ENCODE results near the gene SLC16A11. TPM values are rescaled to one million over a fixed set of nuclear protein-coding genes. Genes with fewer than 3 reads are reported as not detected.

Gene SLC16A11
- total and polyA plus RNA-seq, 2 experiments from 2014 or later = 0.93 to 2.4 TPM

DNA sequence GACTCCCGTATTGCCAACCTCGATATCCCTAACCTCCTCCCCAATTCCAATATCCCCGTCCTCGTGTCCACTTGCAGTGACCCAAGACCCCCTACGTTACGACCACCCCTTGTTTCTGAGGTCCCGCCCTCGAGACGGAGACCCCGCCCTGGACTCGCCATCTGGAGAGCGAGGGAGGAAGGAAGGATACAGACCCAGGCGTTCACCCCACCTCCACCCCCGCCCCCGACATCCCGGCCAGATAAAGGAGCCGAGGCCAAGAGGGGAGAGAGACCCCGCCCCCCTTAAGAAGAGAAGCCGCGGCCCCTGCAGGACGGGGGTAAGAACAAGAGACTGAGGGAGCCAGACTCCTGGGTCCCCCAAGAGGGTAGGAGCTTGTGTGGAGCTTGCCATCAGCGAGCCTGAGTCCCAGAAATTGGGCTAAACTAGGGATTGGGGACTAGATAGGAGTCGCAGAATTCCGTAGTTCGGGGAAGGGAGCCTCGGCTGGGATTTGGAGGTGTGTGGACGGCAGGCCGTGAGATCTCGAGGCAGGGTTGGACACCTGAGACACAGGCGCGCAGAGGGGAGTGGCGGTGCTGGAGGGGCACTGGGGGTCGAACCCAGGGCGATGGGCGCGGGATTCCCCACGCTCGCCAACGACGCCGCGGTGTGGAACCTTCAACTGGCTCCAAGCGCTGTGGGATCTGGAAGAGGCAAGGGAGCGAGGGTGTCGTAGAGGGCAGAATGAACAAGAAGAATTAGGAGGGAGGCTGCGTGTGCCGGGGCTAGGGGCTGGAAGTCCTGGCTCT is 20.9 kb downstream of the SLC16A11 start, which contains the start of gene BCL6B:
BCL6B (plus strand) TSS at position 270 of the 791 bp plus-strand sequence. CDS start 622 bp downstream, outside the sequence.
- H3K4me1 ChIP-seq (ENCODE audit: insufficient read depth) = peaks cover 7% of the 10 kb centered on the region
- no peak within 1 kb of the TSS for H3K4me3 ChIP-seq
- H3K36me3 ChIP-seq (replicated peaks; ENCODE audit: insufficient read depth, low read depth) = no peaks in the 10 kb centered on the region
- H4K20me1 ChIP-seq (ENCODE audit: insufficient read depth, poor library complexity, severe bottlenecking) = no peaks in the 10 kb centered on the region
- peak within 1 kb of the TSS; percentile 69 for H2AFZ ChIP-seq
- H3K9me3 ChIP-seq (ENCODE audit: low read depth) = no peaks in the 10 kb centered on the region
- peak within 1 kb of the TSS; percentile 69 for H3K4me2 ChIP-seq
- DNase-seq (ENCODE audit: low spot score) = no peak
- 11% methylated on average over 44 of the region's 47 CpGs for WGBS (ENCODE audit: low lambda C conversion rate, missing lambda C conversion rate)
- H3K9me2 ChIP-seq (replicated peaks; ENCODE audit: insufficient read depth) = no peaks in the 10 kb centered on the region
- H3K27ac ChIP-seq = no peak within 1 kb of the TSS
- peak; percentile 68 for TF ChIP-seq EZH2 (IDR thresholded peaks at IDR 0.05; ENCODE audit: borderline replicate concordance)
- TF ChIP-seq, protein P1, sequence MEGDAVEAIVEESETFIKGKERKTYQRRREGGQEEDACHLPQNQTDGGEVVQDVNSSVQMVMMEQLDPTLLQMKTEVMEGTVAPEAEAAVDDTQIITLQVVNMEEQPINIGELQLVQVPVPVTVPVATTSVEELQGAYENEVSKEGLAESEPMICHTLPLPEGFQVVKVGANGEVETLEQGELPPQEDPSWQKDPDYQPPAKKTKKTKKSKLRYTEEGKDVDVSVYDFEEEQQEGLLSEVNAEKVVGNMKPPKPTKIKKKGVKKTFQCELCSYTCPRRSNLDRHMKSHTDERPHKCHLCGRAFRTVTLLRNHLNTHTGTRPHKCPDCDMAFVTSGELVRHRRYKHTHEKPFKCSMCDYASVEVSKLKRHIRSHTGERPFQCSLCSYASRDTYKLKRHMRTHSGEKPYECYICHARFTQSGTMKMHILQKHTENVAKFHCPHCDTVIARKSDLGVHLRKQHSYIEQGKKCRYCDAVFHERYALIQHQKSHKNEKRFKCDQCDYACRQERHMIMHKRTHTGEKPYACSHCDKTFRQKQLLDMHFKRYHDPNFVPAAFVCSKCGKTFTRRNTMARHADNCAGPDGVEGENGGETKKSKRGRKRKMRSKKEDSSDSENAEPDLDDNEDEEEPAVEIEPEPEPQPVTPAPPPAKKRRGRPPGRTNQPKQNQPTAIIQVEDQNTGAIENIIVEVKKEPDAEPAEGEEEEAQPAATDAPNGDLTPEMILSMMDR (IDR thresholded peaks at IDR 0.05; ENCODE audit: poor library complexity) = no peak
- H3K79me2 ChIP-seq = no peaks in the 10 kb centered on the region
- peaks cover 15% of the 10 kb centered on the region for H3K27me3 ChIP-seq

DNA sequence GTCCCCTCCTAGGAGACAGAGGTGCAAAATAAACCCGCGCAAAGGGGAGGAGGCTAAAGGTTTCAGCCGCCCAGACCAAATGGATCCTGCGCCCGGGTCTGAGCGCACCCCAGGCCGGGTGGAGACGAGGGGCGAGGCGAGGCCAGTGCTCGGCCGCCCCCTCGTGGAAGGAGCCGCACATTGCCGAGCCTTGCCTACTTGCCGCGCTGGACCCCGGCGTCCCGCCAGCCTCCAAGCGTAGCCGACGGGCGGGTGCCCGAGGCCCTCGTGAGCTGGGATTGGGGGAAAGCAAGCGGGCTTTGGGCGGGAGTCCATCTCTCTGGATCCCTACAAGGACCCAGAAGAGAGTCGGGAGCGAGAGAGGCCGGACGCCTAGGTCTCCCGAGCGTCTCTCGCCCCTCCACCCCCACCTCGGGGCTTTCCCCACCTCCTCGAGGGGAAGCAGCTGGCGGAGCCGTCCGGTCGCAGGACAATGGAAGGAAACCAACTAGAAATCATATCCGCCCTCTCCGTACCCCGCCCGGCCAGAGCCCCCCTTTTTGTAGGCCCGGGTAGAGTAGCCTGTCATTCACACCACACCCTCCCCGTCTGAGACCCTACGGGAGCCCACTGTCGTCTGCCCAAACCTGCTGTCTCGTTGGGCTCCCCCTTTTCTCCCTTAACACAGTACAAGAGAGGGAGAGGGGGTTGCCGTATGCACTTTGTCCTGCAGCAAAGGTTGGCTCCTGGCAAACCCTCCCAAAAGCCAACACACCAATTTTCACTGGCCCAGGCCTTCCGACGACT is 21.7 kb downstream of the SLC16A11 start:
- TF ChIP-seq EZH2 (IDR thresholded peaks at IDR 0.05; ENCODE audit: borderline replicate concordance) (no peak), EZH2phosphoT487 (IDR thresholded peaks at IDR 0.05; ENCODE audit: low read depth, severe bottlenecking, unreplicated experiment) (no peak)
- TF ChIP-seq, protein P1 (IDR thresholded peaks at IDR 0.05; ENCODE audit: poor library complexity) = peak; percentile 88
- H3K9me3 ChIP-seq (ENCODE audit: low read depth) = no peaks in the 10 kb centered on the region
- no peaks in the 10 kb centered on the region for H4K20me1 ChIP-seq (ENCODE audit: insufficient read depth, poor library complexity, severe bottlenecking)
- no peak overlapping the region for H3K27ac ChIP-seq
- no peak overlapping the region for H2AFZ ChIP-seq
- peak overlapping the region; percentile 69 for H3K4me2 ChIP-seq
- no peaks in the 10 kb centered on the region for H3K36me3 ChIP-seq (replicated peaks; ENCODE audit: insufficient read depth, low read depth)
- peaks cover 15% of the 10 kb centered on the region for H3K27me3 ChIP-seq
- no peaks in the 10 kb centered on the region for H3K79me2 ChIP-seq
- H3K4me1 ChIP-seq (ENCODE audit: insufficient read depth) = peaks cover 7% of the 10 kb centered on the region
- DNase-seq (ENCODE audit: low spot score) = peak; percentile 88
- no peak overlapping the region for H3K4me3 ChIP-seq
- WGBS (ENCODE audit: low lambda C conversion rate, missing lambda C conversion rate) = 8% methylated on average over 47 of the region's 53 CpGs
- H3K9me2 ChIP-seq (replicated peaks; ENCODE audit: insufficient read depth) = no peaks in the 10 kb centered on the region

DNA sequence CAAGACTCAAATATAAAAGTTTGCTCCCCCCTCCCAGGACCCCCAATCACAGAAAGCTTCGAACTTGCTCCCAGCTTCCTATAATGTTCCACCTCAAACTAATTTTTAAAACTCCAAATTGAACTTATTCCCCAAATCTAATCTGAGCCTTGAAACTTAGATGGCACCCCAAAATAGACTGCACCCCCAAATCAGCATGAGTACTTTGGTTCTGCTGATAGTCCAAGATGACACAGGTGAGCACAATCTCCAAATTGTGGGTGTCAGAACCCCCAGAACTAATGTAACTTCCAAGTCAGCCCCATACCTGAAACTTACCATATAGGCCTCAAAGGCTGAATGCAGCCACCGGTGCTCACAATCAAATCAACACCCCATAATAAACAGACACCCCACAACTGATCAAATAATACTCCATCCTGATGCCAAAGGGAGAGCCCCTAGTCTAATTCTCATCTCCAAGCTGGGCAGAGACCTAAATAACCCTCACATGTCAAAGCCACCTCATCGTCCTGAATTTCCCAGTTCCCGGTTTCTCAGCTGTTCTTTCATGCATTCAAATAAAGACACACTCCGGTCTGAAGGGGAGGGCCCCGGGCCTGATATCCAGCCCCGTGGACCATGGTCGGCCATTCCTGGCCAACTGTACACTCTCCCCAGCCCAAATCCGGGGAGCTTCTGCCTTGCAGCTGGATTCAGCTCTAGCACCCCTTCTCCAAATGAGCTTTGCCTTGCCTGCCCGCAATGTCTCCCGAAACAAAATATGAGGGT is 22.8 kb downstream of the SLC16A11 start:
- Histone ChIP-seq H3K4me3 (no peak overlapping the region), H3K4me1 (ENCODE audit: insufficient read depth) (peaks cover 7% of the 10 kb centered on the region), H3K79me2 (no peaks in the 10 kb centered on the region), H4K20me1 (ENCODE audit: insufficient read depth, poor library complexity, severe bottlenecking) (no peaks in the 10 kb centered on the region), H3K36me3 (replicated peaks; ENCODE audit: insufficient read depth, low read depth) (no peaks in the 10 kb centered on the region), H3K9me2 (replicated peaks; ENCODE audit: insufficient read depth) (no peaks in the 10 kb centered on the region), H3K27me3 (peaks cover 15% of the 10 kb centered on the region), H3K4me2 (no peak overlapping the region), H2AFZ (no peak overlapping the region), H3K9me3 (ENCODE audit: low read depth) (no peaks in the 10 kb centered on the region), H3K27ac (no peak overlapping the region)
- TF ChIP-seq EZH2 (IDR thresholded peaks at IDR 0.05; ENCODE audit: borderline replicate concordance) (no peak), EZH2phosphoT487 (IDR thresholded peaks at IDR 0.05; ENCODE audit: low read depth, severe bottlenecking, unreplicated experiment) (no peak)
- TF ChIP-seq, protein P1 (IDR thresholded peaks at IDR 0.05; ENCODE audit: poor library complexity) = no peak
- 83% methylated on average over 11 of the region's 11 CpGs for WGBS (ENCODE audit: low lambda C conversion rate, missing lambda C conversion rate)
- DNase-seq (ENCODE audit: low spot score) = no peak

All from hepatocyte (in vitro differentiated cells).